Stimulated activated CD4-positive, alpha-beta T cell treated with anti-CD3 and anti-CD28 coated beads, Interleukin-2, amount 100 ng/mL, for 48 hours (primary cell): ENCODE data around the gene OPN5.

Experiments
- DNase-seq, 2 donors: peaks; one replicate each; pipeline ENCODE4 v3.0.0-alpha.2; 2020

OPN5 gene

GRCh38 chr6:47875593-47875992 lies 93.8 kb downstream of the OPN5 start:
- no peak for DNase-seq
